ENCODE data around the gene ATRN. TPM values are rescaled to one million over a fixed set of nuclear protein-coding genes. Genes with fewer than 3 reads are reported as not detected.

The ATRN gene
- total and polyA plus RNA-seq, 2 of the 8 experiments (the other 6 are each of a cell fraction or from before 2014, with no cell fraction given), result 12.0 to 17.4 TPM

DNA sequence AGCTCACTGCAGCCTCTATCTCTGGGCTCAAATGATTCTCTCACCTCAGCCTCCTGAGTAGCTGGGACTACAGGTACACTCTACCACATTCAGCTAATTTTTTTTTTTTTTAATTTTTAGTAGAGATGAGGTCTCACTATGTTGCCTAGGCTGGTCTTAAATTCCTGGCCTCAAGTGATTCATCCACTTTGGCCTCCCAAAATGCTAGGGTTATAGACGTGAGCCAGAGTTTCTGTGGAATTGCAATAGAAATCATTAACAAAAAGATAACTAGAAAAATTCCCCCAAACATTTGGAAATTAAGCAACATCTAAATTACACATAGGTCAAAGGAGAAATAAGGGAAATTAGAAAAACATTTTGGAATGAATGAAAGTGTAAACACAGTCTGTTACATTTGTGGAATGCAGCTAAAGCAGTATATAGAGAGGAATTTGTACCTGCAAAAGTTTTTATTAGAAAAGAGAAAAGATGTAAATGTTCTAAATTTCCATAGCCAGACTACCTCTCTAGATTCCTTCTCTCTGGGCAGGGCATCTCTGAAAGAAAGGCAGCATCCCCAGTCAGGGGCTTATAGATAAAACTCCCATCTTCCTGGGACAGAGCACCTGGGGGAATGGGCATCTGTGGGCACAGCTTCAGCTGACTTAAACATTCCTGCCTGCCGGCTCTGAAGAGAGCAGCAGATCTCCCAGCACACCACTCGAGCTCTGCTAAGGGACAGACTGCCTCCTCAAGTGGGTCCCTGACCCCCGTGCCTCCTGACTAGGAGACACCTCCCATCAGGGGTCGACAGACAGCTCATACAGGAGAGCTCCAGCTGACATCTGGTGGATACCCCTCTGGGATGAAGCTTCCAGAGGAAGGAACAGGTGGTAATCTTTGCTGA, 51.3 kb downstream of the ATRN start:
- Histone ChIP-seq H2BK15ac (ENCODE audit: low read length) (no peak overlapping the region), H3K4me2 (ENCODE audit: insufficient read depth in 1 of 2, low read depth in 2 of 2, low read length in 2 of 2) (no peak overlapping the region), H2BK5ac (ENCODE audit: low read depth, low read length) (no peak overlapping the region), H2AFZ (ENCODE audit: low read length) (no peak overlapping the region), H2BK20ac (ENCODE audit: low read length) (no peak overlapping the region), H4K5ac (ENCODE audit: insufficient read length, low read depth, low read length) (no peak overlapping the region), H3K36me3 (ENCODE audit: control insufficient read depth in 2 of 4, insufficient read depth in 4 of 4, low read length in 3 of 4) (no peaks in the 10 kb centered on the region), H3K23me2 (ENCODE audit: low read depth, low read length) (peaks cover 2% of the 10 kb centered on the region; the same call in 1 of the 2 replicates), H3K27ac (ENCODE audit: low read depth, low read length) (no peak overlapping the region), H3K79me1 (ENCODE audit: low read depth, low read length) (no peaks in the 10 kb centered on the region), H3K23ac (ENCODE audit: insufficient read length) (no peak overlapping the region), H3K4me3 (ENCODE audit: extremely low read depth in 1 of 4, insufficient read depth in 2 of 4, low read depth in 3 of 4, low read length in 4 of 4) (no peak overlapping the region), H2BK12ac (ENCODE audit: low read depth, low read length) (no peak overlapping the region), H3K27me3 (replicated peaks in 1 of 4; ENCODE audit: control insufficient read depth in 3 of 4, extremely low read depth in 1 of 4, insufficient read depth in 3 of 4, low read length in 3 of 4) (no peaks in the 10 kb centered on the region), H3K4ac (replicated peaks; ENCODE audit: insufficient read length, low read depth, low read length) (no peak overlapping the region), H4K91ac (replicated peaks; ENCODE audit: insufficient read length, low read length) (no peak overlapping the region), H3K56ac (replicated peaks; ENCODE audit: insufficient read length, low read depth, low read length) (no peak overlapping the region), H4K20me1 (replicated peaks in 1 of 2; ENCODE audit: control insufficient read depth in 1 of 2, insufficient read depth in 2 of 2, low read length in 2 of 2) (no peaks in the 10 kb centered on the region), H2AK5ac (ENCODE audit: low read depth, low read length) (no peak overlapping the region), H3K4me1 (replicated peaks in 1 of 4; ENCODE audit: control insufficient read depth in 3 of 4, insufficient read depth in 4 of 4, low read length in 3 of 4) (no peaks in the 10 kb centered on the region), H3K18ac (ENCODE audit: extremely low read depth, low read length) (no peak overlapping the region), H2BK120ac (replicated peaks; ENCODE audit: low read depth, low read length) (no peak overlapping the region), H3K79me2 (ENCODE audit: control insufficient read depth in 1 of 2, insufficient read depth in 2 of 2, low read length in 2 of 2) (no peaks in the 10 kb centered on the region), H4K8ac (ENCODE audit: extremely low read depth, insufficient read depth, low read length) (no peak overlapping the region), H3K9ac (replicated peaks in 1 of 4; ENCODE audit: extremely low read depth in 1 of 4, low read depth in 3 of 4, low read length in 3 of 4) (no peak overlapping the region), H3K9me3 (ENCODE audit: insufficient read depth in 2 of 2, low read depth in 1 of 2, low read length in 1 of 2) (peaks cover 0 to 4% of the 10 kb centered on the region in 2 experiments; a peak in 1 of 4 replicates), H3K14ac (ENCODE audit: insufficient read length) (no peak overlapping the region)
- DNase-seq (ENCODE audit: low read depth in 1 of 2, low spot score in 2 of 2), result no peak
- CTCF ChIA-PET (ENCODE audit: partially characterized antibody), result no interaction called here
- POLR2A ChIA-PET (ENCODE audit: partially characterized antibody), result no interaction called here
- no peak for FAIRE-seq
- WGBS, 2 experiments (ENCODE audit: extremely low coverage in 1 of 2, insufficient coverage in 1 of 2, insufficient read length in 1 of 2, insufficient replicate concordance in 2 of 2, low coverage in 1 of 2, low lambda C conversion rate in 2 of 2, missing lambda C conversion rate in 1 of 2), result 90% methylated on average over 5 of the region's 5 CpGs; no CpG with 5 or more reads in 1 of the 2 experiments
- TF ChIP-seq SP2 (IDR thresholded peaks at IDR 0.05; ENCODE audit: low read length), result no peak
- TF ChIP-seq PHF8 (conservative IDR thresholded peaks at IDR 0.05; ENCODE audit: low read depth, low read length), result no peak
- no peak for TF ChIP-seq MAFK (IDR thresholded peaks at IDR 0.05; ENCODE audit: low read depth, low read length)
- TF ChIP-seq, protein P1, sequence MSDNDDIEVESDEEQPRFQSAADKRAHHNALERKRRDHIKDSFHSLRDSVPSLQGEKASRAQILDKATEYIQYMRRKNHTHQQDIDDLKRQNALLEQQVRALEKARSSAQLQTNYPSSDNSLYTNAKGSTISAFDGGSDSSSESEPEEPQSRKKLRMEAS (IDR thresholded peaks at IDR 0.05), result no peak
- TF ChIP-seq TCF12 (IDR thresholded peaks at IDR 0.05; ENCODE audit: low read depth, low read length), result no peak
- no peak for TF ChIP-seq TAF1 (IDR thresholded peaks at IDR 0.05; ENCODE audit: low read depth, low read length)
- no peak for TF ChIP-seq CREB1 (IDR thresholded peaks at IDR 0.05)
- TF ChIP-seq BCL11A (IDR thresholded peaks at IDR 0.05; ENCODE audit: low read depth in 2 of 2, low read length in 2 of 2), result no peak
- no peak for TF ChIP-seq RNF2 (IDR thresholded peaks at IDR 0.05; ENCODE audit: borderline replicate concordance, low read depth, low read length, missing control alignments, poor library complexity, severe bottlenecking)
- no peak for TF ChIP-seq NRF1 (IDR thresholded peaks at IDR 0.05; ENCODE audit: low read depth, low read length)
- TF ChIP-seq GABPA (IDR thresholded peaks at IDR 0.05; ENCODE audit: borderline replicate concordance, insufficient read depth, low read length), result no peak
- no peak for TF ChIP-seq SP4 (IDR thresholded peaks at IDR 0.05; ENCODE audit: low read length)
- no peak for TF ChIP-seq EP300 (IDR thresholded peaks at IDR 0.05; ENCODE audit: borderline replicate concordance in 1 of 2, low read depth in 2 of 2, low read length in 2 of 2)

Data from H1 (cell line).